Uterus (tissue), 2 donors: Measurements from ENCODE around the gene ELP1.
A peak's percentile ranks its signal among the peaks of the same experiment; 100 is the strongest.

Experiments used
- POLR2A ChIP-seq, 2 donors: fragments of 450-650 bp; IDR thresholded peaks; one replicate each; pipeline ENCODE4 v1.6.1; 2016; ENCODE audit warnings: antibody characterized with exemption in 2 of 2, mild to moderate bottlenecking in 1 of 2, moderate library complexity in 1 of 2
- TF ChIP-seq, protein P1 (sequence below), 4 experiments: fragments of 200-600 bp in 2 of 4; fragments of 450-650 bp in 2 of 4; sonication (generic) in 2 of 4; IDR thresholded peaks; one replicate each; pipeline ENCODE4 v1.5.1; 2016 to 2019; ENCODE audit warnings: antibody characterized with exemption in 4 of 4, mild to moderate bottlenecking in 2 of 4, moderate library complexity in 1 of 4

DNA sequence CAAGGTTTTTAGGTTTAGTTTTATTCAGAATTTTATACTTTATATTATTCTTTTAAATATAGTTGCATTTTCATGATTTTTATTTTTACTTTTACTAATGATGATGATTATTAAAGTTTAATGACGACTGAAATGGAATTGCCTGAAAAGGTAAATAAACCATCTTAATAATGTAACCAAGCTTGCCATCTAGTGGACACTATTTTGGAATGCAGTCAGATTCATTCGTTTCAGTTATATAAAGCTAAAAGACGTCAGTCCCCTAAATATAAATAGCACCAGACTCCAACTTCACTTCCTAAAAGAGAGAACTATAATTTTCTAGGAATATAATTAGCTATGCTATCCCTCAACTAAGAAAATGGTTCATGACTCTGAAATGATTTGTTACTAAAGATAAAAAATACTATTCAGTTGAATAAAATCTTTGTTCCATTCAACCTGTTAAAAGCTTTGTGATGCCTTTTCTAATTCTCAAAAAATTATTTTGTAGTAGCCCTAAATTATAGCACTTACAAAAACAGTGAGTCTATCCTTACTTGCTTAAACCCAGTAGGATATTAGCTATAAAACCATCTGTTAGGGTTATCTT is 20.2 kb upstream of the ELP1 start:
- TF ChIP-seq, protein P1, sequence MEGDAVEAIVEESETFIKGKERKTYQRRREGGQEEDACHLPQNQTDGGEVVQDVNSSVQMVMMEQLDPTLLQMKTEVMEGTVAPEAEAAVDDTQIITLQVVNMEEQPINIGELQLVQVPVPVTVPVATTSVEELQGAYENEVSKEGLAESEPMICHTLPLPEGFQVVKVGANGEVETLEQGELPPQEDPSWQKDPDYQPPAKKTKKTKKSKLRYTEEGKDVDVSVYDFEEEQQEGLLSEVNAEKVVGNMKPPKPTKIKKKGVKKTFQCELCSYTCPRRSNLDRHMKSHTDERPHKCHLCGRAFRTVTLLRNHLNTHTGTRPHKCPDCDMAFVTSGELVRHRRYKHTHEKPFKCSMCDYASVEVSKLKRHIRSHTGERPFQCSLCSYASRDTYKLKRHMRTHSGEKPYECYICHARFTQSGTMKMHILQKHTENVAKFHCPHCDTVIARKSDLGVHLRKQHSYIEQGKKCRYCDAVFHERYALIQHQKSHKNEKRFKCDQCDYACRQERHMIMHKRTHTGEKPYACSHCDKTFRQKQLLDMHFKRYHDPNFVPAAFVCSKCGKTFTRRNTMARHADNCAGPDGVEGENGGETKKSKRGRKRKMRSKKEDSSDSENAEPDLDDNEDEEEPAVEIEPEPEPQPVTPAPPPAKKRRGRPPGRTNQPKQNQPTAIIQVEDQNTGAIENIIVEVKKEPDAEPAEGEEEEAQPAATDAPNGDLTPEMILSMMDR (IDR thresholded peaks at IDR 0.05) = peak; percentile 57 to 70 (median 60)
- no peak for TF ChIP-seq POLR2A (IDR thresholded peaks at IDR 0.05)
